GM18502 (cell line): Measurements from ENCODE around the gene CEP44.
"Not testable (repeated sequence)": the region's sequence is repeated elsewhere in the genome, so short reads cannot be mapped to it uniquely, and the experiment has no call there.

Experiments used
- ATAC-seq: cut with Tn5 transposase; IDR thresholded peaks from one replicate; pipeline ENCODE4 v1.9.1; 2021; ENCODE audit warnings: mild to moderate bottlenecking; ENCODE audit not compliant: unreplicated experiment, poor library complexity

CEP44 gene

DNA sequence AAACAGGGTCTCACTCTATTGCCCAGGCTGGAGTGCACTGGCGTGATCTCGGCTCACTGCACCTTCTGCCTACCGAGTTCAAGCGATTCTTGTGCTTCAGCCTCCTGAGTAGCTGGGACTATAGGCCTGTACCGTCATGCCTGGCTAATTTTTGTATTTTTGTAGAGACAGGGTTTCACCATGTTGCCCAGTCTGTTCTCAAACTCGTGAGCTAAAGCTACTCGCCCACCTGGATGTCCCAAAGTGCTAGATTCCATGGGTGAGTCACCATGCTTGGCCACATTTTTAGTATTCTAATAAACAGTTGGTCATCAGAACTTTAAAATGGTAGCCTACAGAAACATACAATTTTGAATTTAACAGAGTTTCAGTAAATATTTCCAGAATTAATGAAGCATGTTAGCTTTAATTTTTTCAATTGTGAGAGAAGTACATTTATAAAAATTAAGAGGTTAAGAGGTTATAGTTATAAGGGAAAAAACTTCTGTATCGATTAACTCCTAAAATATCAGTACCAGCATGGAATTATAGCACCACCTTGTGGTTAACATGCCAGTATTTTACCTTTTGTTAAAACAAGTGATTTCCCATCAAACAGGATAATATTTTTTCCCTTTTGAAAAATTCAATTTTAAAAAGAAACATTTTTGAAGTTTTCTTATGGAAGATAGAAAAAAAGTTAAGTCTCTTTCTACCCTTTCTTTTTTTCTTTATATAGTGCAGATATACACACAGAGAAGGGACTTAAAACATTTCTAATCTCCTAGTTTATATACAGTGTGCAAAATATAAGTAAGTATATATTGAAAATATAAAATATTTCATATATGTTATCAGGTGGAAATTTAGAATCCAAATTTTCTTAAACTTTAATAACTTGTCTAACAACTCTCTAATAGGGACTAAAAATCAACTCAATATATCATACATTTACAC lies 35.4 kb downstream of the CEP44 start:
- ATAC-seq, result peak; percentile 44

DNA sequence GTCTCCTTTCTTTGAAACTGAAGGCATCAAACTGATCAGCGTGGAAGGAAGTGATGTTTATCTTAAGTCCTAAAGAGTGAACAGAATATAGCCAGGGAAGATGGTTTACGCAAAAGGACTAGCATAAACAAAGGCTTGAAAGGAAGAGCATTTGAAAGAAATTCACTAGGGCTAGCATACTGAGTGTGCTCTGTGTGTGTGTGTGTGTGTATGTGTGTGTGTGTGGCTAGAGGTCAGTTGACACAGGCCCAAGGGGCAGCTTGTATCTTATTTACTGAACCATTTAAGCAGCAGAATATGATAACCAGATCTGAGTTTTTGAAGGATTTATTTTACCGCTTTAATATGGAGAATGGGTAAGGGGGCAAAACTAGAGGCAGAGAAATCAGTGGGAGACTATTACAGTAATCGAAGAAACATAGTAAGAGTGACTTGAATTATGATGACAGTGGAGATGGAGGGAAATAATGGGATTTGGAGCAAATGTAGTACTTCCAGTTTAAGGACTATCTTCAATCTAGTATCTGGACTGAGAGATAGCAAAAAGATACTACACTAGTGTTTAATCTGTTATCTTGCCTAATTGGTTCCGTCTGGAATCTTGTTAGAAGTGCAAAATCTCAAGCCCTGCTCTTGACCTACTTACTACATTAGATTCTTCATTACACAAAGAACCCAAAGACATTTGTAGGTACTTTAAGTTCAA lies 36.9 kb downstream of the CEP44 start:
- ATAC-seq, result no peak

DNA sequence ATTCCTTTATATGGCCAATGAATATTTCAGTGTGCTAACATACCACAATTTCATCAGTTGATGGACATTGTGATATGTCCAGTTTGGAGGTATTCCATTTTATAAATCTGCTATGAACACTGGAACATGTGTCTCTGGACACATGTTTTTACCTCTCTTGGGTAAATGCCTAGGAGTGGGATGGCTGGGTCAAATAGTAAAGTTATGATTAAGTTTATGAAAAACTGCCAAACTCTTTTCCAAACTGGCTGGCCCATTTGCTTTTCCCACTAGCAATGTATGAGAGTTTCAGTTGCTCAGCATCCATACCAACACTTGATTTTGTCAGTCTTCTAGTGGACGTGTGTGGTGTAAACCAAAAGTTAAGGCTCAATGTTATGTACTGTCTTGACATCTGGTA lies 40.5 kb downstream of the CEP44 start:
- ATAC-seq, result no peak

DNA sequence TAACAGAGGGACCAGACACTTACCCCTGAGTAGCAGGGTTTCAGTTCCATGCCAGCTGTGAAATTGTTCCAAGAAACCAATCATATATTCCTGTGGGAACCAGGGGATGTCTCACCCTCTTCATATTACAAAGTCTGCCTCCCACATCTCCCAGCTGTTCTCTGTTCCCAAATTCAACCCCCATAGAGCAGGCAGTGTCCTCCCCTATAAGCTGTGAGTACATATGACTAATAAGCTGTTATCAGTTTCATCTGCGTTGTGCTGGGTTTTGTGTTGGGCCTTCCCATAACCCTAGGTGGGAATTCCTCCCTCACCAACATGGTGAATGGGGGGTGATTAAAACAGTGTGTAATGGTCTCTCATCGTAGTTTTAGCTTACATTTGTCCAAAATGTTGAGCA lies 41.0 kb downstream of the CEP44 start:
- no peak for ATAC-seq

DNA sequence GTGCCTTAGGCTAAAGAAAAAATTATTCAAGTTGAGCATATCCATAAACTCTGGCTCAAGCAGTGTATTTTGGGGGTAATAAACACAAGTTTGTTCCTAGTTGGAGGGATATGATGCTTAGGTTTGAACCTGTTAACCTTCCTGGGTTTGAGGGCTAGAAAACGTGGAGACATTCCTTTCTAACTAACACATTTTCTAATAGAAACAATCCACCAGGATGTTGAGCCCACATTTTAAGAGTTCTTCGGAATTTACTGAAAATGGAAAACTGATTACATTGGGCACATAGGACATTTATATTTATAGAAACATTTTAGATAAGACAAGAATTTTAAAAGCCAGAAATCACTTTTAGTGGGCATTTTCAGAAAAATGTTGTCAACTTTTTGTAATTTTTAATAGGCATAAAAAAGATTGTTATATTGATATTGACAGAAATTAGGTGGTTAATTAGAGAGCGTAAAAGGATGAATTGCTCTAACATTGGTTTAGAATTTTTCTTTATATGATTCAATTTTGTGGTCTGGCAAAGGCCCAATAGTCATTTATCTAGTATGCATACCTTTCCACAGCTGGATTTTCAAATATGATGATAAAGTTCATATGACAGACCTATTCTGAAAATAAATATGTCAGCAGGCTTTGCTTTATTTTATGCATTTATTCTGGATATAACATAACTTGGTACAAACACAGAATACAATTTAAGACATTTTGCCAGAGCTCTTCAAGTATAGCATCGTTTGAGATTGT lies 49.2 kb downstream of the CEP44 start:
- ATAC-seq, result no peak

DNA sequence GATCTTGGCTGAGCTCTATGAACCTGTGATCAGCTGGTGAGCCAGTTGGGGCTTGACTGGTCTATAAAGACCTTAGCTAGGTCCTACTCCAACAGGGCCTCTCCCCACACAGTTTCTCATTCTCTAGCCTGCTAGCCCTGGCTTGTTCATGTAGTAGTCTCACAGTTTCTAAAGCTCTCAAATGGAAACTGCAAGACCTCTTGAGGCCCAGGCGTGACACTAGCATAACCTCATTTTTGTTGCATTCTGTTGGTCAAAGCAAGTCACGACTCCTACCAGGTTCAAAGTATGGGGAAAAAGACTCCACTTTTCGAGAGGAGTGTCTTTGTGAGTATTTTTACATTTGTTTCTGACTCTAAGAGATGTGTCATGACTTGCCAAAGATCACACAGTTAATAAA lies 50.9 kb downstream of the CEP44 start:
- ATAC-seq, result peak; percentile 80

DNA sequence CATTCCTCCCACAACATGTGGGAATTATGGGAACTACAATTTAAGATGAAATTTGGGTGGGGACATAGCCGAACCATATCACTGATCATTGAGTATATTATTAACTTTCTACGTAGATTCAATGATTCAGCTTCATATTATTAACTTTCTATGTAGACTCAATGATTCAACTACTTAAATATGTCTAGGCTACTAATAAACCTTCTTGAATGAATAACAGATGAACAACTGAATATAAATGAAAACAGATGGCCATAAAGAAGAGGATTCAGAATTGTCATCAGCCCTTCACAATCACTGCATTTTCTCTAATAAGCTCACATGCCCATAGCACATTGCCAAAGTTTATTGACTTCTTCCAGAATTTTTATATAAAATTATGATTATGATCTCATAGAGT lies 57.0 kb downstream of the CEP44 start:
- ATAC-seq, result no peak

DNA sequence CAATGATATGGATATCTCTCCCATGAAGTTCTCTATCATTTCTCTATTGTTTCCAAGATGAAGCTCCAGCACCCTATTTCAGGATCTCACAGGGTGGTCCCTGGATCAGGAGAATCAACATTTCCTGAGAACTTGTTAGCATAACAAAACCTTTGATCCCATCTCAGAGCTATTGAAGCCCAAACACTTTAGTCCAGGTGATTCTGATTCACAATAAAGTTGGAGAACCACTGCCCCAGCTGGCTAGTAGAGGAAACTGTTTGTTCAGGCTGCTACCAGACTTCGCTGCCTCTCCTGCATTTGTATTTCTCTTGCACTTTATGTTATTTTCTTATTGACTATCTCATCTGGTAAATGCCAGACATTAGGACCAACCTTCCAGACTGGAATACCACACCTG lies 65.4 kb downstream of the CEP44 start:
- no peak for ATAC-seq

DNA sequence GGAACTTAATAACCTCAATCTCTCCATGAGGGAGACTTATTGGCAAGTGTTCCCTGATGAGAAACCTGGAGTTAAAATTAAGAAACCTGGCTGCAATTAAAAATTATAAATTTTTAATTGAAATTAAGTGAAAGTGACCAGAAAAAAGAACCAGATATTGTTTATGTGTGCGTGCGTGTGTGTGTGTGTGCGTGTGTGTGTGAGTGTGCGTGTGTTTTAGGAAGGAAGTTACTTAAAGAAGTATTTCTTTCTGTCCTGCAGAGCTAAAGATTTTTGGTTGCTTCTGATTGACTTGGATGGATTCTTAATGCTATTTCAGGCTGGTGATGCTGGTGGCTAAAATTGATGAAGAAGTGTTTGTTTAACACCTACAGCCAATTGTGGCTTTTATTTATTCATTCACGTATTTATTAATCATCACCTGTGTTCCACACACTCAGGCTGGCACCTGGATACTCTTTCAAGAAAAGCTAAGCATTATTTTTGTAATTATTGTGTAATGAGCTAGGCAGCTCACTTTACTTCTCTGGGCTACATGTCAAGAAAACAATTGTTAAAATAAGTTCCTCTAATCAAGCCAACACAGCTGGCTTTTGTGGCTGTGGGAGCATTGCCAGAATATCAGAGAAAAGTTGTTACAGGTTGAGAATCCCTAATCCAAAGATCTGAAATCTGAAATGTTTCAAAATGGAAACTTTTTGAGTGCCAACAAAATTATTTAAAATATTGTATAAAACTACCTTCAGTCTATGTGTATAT lies 68.5 kb downstream of the CEP44 start:
- no peak for ATAC-seq

DNA sequence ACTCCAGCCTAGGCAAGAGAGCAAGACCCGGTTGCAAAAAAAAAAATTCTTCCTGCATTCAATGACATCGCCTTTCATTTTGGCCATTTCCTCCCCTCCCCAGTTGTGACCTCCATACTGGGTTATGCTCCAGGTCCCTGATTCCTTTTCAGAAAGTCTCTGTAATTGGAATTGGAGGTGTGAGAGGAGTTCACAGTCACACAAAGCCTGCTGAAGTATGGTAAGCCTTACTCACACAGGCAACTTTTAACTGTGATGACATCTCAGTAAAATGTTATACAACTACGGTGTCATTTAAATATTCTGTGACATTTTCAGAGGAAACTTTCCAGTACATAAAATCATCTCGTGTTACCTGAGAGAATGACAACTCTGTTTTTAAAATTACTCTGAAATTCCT lies 73.6 kb downstream of the CEP44 start:
- no peak for ATAC-seq

DNA sequence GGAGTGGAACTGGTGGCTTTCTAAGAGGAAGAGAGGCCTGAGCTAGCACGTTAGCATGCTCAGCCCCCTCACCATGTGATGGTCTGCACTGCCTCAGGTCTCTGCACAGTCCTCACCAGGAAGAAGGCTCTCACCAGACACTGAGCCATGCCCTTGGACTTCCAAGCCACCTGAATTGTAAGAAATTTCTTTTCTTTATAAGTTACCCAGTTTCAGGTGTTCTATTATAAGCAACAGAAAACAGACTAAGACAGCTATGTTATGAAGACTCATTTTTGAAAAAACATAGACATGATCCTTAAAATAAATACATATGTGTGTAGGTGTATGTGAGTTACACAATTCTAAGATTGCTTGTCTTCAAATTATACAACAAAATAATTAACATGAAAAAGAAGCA lies 74.7 kb downstream of the CEP44 start:
- peak; percentile 50 for ATAC-seq

DNA sequence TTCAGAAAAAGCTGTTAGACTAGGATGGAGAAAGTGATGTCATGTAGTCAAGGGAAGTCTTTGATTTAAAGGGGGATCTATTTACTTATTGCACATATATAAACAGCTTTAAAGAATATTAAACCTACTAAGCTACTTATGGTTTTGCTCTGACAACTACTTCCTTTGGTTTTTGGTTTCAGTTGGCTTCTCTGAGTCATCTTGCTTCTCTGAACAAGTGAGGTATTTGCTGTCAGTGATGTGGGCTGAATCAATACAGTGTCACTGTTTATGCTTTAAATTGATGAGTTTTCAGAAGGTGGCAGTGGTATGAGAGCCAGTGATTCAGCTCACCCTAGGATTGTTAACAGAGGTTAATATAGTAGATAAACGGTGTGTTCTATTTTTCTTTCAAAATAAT lies 75.1 kb downstream of the CEP44 start:
- peak; percentile 99 for ATAC-seq

DNA sequence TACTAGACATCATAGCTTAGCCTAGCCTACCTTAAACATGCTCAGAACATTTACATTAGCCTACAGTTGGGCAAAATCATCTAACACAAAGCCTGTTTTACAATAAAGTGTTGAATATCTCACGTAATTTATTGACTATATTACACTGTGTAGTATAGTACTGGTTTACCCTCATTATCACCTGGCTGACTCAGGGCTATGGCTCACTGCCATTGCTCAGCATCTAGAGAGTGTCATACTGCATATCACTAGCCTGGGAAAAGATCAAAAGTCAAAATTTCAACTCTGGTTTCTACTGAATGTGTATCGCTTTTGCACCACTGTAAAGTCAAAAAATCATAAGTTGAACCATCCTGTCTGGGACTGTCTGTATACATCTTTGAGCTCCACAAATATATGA lies 78.6 kb downstream of the CEP44 start:
- ATAC-seq, result no peak

DNA sequence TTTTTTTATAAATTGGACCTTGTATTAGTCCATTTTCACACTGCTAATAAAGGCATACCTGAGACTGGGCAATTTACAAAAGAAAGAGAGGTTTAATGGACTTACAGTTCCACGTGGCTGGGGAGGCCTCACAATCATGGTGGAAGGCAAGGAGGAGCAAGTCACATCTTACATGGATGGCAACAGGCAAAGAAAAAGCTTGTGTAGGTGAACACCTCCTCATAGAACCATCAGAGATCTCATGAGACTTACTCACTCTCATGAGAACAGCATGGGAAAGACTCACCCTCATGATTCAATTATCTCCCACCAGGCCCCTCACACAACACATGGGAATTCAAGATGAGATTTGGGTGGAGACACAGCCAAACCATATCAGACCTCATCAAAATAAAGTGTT lies 80.1 kb downstream of the CEP44 start:
- not testable (repeated sequence) for ATAC-seq

DNA sequence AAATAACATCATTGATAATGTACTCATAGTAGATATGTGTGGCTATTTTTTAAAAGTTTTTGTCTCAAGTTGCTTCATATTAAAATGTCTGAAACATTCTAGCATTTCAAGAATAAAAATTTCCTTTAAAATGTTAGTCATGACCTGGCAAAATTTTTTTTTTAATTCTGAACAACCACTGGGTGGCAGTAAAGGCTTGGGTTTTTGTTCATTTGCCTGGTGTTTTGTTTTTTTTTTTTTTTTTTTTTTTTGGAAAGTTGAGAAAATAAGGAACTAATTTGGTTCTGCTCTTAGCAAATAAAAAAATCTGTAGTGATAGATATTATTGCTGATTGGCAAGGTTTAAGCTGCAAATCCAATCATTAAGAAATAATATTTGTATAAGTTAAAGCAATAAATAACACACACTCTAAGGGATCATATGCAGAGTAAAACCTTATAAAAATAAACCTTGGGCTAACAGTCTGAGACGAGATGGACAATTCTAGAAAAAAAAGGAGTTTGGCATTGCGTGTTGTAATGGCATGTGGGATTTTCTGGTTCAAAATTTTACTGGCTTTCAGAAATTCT lies 81.4 kb downstream of the CEP44 start:
- ATAC-seq, result no peak

DNA sequence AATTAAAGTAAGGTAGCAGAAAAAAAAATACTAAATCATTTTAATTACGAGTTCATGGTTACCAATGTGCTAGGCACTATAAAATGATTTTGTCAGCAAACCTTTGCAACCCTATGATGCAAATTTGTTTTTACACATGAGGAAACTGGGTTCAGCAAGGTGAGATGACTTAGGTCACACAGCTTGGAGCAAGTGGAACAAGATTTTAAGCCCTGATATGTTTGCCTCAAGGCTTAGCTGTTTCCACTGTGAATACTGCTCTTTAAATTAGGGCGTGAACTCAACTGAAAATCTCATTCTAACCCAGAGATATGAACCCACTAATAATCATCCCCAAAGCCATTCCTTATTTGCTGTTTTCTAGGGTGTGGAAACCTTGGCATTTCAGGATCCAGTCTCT lies 86.3 kb downstream of the CEP44 start:
- no peak for ATAC-seq

DNA sequence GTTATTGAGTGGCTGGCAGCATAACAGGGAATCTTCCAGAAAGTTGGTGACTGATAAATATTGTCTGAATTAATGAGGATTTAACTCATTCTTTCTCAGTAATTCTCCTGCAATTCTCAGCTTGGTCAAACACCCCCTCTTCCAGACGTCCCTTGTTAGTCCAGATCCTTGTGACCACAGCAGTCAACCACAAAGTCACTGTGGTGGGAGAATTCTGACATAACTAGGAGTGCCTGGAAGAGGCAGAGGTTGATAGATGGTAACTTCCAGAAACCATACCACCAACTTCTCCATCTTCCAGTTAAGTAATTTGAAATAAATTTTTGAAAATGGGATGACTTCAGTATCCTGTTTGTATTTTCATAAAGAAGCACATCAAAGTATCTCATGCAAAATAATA lies 90.1 kb downstream of the CEP44 start:
- ATAC-seq, result no peak

DNA sequence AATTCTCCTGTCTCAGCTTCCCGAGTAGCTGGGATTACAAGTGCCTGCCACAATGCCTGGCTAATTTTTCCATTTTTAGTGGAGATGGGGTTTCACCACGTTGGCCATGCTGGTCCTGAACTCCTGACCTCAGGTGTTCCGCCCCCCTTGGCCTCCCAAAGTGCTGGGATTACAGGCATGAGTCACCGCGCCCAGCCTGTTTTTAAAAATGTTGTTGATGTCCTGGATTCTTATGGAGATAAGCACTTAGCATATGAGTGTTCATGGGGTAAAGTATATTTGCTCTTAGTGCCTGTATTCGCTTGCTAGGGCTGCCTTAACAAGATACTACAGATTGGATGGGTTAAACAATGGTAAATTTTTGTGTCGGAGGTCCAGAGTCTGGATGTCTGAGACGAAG lies 91.7 kb downstream of the CEP44 start:
- no peak for ATAC-seq

DNA sequence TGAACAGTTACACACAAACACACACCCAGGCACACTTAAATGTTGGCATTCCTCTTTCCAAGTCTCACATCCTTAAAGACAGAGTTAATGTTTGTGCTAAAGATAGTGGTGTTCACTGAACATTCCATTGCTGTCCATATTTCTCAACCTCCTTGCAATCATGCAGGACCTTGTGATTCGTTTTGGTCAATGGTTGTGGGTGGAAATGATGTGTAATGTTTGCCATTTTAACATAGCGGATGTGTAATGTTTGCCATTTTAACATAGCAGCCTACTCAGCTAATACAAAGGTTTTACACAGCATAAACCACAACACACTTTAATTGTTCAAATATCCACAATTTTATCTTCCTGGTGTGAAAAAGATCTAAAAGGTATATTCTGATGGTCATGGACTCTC lies 93.9 kb downstream of the CEP44 start:
- no peak for ATAC-seq

DNA sequence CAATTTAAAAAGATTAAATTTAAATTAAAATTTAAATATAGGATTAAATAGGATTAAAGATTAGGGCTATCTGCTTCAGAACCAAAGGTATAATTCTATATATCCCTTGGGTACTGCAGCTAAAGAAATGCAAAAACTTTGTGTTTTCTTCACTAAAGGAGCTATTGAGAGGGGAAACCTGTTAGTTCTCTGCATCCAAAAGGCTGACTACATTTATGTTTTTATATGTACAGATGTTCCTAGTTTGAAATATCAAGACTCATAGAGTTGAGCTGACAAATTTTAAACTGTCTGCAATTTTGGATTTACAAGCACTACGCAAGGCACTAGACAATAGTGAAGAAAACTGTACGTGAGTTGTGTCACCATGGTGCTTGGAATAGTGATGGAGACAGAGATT lies 95.2 kb downstream of the CEP44 start:
- no peak for ATAC-seq
